Testis (tissue), 3 donors: ENCODE measurements around the gene GPR35. TPM values are rescaled to one million over a fixed set of nuclear protein-coding genes. Genes with fewer than 3 reads are reported as not detected.

Source experiments
- DNase-seq: peaks from one replicate; pipeline ENCODE4 v3.0.0-alpha.2; 2019
- H3K27ac ChIP-seq, 2 donors: fragments of 200-600 bp; sonication (generic); one replicate each; pipeline ENCODE4 v1.5.1; 2019
- H3K27me3 ChIP-seq: fragments of 200-600 bp; sonication (generic); one replicate; pipeline ENCODE4 v1.5.1; 2019
- H3K36me3 ChIP-seq: fragments of 200-600 bp; sonication (generic); one replicate; pipeline ENCODE4 v1.5.1; 2017; ENCODE audit warnings: low read depth; ENCODE audit errors: missing control alignments
- H3K4me1 ChIP-seq: fragments of 200-600 bp; sonication (generic); one replicate; pipeline ENCODE4 v1.5.1; 2019
- H3K4me3 ChIP-seq, 2 donors: fragments of 200-600 bp; sonication (generic); one replicate each; pipeline ENCODE4 v1.5.1; 2017 to 2019
- H3K9me3 ChIP-seq: fragments of 200-600 bp; sonication (generic); one replicate; pipeline ENCODE4 v1.5.1; 2017
- POLR2A ChIP-seq: fragments of 450-650 bp; IDR thresholded peaks from one replicate; pipeline ENCODE4 v1.6.1; 2017; ENCODE audit warnings: antibody characterized with exemption, mild to moderate bottlenecking, moderate library complexity
- WGBS, 2 donors: methylation state at CpG; one replicate each; pipeline ENCODE4 v1.1.5; 2018; 5-methylcytosine and 5-hydroxymethylcytosine counted together
- intact Hi-C: fragments of 100-400 bp; cut with DNase I; formaldehyde crosslinking; loops from one replicate; pipeline ENCODE4 v1.15.1; 2023; ENCODE audit warnings: low total_unique reads
- polyA plus RNA-seq: library from polyadenylated mRNA; stranded (reverse); fragments of 350-450 nt; fragmentation: Illumina TruSeq; extraction: RNeasy Lipid Tissue Mini Kit (QIAGEN cat#74804); gene quantifications from one replicate; pipeline ENCODE4 v1.2.3, GENCODE V29; 2014; ENCODE audit warnings: low read depth, low replicate concordance; ENCODE audit not compliant: insufficient read depth
- total RNA-seq, 2 donors: library from RNA; depleted of rRNA; stranded (reverse); fragments of >200 nt; gene quantifications; one replicate each; pipeline ENCODE4 v1.2.3, GENCODE V29; 2016
- TF ChIP-seq, protein P1 (sequence below), 3 experiments: fragments of 450-650 bp in 2 of 3; fragments of 200-600 bp in 1 of 3; sonication (generic) in 1 of 3; IDR thresholded peaks; one replicate each; pipeline ENCODE4 v1.5.1; 2016 to 2019; ENCODE audit warnings: antibody characterized with exemption in 3 of 3, mild to moderate bottlenecking in 2 of 3, moderate library complexity in 1 of 3

The GPR35 gene
- total and polyA plus RNA-seq, 3 donors from 2014 or later: 3.1 to 11.5 (median 9.5) TPM

DNA sequence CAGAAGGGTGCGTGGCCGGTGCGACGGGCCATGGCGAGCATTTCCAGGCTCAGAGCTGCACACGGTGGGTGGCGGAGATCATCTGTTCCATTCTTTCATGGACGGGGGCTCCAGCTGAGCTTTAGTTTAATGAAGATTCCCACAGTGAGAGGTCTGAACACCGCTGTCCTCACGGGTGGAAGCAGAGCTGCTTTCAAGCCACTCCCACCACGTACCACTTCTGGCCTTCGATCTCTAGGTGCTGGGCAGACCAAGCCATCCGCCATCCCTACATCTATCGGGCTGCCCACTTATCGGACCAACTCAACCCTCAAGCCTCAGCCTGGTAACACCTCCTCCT lies 18.5 kb downstream of the GPR35 start:
- DNase-seq: no peak
- H3K27me3 ChIP-seq: no peaks in the 10 kb centered on the region
- 91 to 92% methylated on average over 14 to 15 of the region's 15 CpGs for WGBS, 2 donors
- intact Hi-C loops: no loop called here
- H3K36me3 ChIP-seq: no peaks in the 10 kb centered on the region
- H3K4me3 ChIP-seq: no peak overlapping the region
- H3K9me3 ChIP-seq: no peaks in the 10 kb centered on the region
- peaks cover 3% of the 10 kb centered on the region for H3K4me1 ChIP-seq
- H3K27ac ChIP-seq: no peak overlapping the region
- TF ChIP-seq POLR2A: no peak
- TF ChIP-seq, protein P1, sequence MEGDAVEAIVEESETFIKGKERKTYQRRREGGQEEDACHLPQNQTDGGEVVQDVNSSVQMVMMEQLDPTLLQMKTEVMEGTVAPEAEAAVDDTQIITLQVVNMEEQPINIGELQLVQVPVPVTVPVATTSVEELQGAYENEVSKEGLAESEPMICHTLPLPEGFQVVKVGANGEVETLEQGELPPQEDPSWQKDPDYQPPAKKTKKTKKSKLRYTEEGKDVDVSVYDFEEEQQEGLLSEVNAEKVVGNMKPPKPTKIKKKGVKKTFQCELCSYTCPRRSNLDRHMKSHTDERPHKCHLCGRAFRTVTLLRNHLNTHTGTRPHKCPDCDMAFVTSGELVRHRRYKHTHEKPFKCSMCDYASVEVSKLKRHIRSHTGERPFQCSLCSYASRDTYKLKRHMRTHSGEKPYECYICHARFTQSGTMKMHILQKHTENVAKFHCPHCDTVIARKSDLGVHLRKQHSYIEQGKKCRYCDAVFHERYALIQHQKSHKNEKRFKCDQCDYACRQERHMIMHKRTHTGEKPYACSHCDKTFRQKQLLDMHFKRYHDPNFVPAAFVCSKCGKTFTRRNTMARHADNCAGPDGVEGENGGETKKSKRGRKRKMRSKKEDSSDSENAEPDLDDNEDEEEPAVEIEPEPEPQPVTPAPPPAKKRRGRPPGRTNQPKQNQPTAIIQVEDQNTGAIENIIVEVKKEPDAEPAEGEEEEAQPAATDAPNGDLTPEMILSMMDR (IDR thresholded peaks at IDR 0.05): no peak

DNA sequence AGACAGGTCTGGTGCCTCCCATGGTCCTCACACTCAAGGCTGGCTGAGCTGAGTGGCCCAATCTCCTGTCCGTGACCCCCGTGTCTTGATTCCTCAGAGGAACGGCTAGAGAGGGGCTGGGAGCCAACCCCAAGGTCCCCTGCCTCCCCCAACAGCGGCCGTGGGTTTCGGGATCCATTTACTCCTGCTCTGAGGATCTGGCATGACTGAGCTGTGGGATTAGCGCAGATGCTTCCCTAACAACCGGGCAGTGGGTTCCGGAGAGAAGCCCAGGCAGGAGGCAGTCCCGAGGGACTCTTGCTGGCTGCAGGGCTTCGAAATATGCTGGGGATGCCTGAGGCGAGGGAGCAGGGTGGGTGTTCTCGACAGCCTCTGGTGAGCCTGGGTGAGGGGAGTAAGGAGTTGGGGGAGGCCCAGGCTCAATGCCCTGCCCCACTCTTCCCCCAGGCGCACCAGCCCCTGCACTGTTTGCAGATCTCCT lies 18.9 kb downstream of the GPR35 start:
- no peak overlapping the region for H3K4me3 ChIP-seq
- intact Hi-C loops: no loop called here
- TF ChIP-seq, protein P1 (IDR thresholded peaks at IDR 0.05): no peak
- TF ChIP-seq POLR2A: no peak
- H3K27ac ChIP-seq: no peak overlapping the region
- 60 to 73% methylated on average over 4 to 14 of the region's 14 CpGs for WGBS, 2 donors
- no peak for DNase-seq
- peaks cover 1% of the 10 kb centered on the region for H3K4me1 ChIP-seq
- no peaks in the 10 kb centered on the region for H3K27me3 ChIP-seq
- H3K36me3 ChIP-seq: no peaks in the 10 kb centered on the region
- no peaks in the 10 kb centered on the region for H3K9me3 ChIP-seq

DNA sequence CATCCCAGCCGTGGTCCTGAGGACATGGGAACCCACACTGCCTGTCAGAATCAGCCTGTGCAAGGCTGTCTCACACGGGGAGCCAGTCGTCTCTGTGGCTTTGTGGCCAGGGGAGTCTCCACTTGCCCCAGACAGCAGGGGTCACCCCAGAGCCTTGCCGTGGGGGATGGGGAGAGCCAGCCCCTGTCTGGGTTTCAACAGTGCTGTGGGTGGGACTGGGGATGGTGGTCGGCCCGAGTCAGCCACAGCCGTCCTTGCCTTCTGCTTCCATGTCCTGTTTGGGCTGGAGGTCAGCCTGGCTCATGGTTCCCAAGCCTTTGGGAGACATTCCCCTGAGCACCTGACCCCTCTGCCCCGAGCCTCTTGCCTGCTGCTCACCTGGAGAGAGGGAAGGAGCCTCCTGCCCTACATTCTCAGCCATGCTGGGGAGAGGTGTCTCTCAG lies 19.6 kb downstream of the GPR35 start:
- Histone ChIP-seq H3K27ac (no peak overlapping the region), H3K4me3 (no peak overlapping the region), H3K4me1 (no peaks in the 10 kb centered on the region), H3K27me3 (no peaks in the 10 kb centered on the region), H3K9me3 (no peaks in the 10 kb centered on the region), H3K36me3 (no peaks in the 10 kb centered on the region)
- 74 to 81% methylated on average over 5 to 8 of the region's 8 CpGs for WGBS, 2 donors
- intact Hi-C loops: no loop called here
- no peak for DNase-seq
- no peak for TF ChIP-seq POLR2A
- TF ChIP-seq, protein P1 (IDR thresholded peaks at IDR 0.05): no peak

DNA sequence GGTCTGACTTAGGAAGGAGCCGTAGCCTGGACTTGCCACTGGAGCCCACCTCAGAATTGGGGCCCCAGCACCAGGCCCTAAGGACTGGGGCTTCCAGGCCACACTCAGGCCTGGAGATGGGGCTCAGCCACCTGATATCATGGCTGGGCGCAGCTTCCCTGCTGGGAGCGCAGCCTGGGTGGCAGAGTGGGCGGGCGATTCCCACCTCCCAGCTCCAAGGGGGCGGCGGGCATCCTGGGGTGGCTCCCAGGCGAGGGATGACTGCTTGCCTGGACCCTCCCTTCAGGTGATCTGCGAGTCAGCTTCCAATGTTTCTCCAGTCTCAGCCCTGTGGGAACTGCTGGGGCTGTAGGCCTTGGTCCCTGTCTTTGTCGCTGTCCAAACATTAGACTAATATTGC lies 20.1 kb downstream of the GPR35 start:
- Histone ChIP-seq H3K36me3 (no peaks in the 10 kb centered on the region), H3K9me3 (no peaks in the 10 kb centered on the region), H3K27me3 (no peaks in the 10 kb centered on the region), H3K4me3 (no peak overlapping the region), H3K4me1 (no peaks in the 10 kb centered on the region), H3K27ac (no peak overlapping the region)
- 92 to 97% methylated on average over 2 to 10 of the region's 10 CpGs for WGBS, 2 donors
- DNase-seq: no peak
- TF ChIP-seq, protein P1 (IDR thresholded peaks at IDR 0.05): no peak
- TF ChIP-seq POLR2A: no peak
- intact Hi-C loops: no loop called here

DNA sequence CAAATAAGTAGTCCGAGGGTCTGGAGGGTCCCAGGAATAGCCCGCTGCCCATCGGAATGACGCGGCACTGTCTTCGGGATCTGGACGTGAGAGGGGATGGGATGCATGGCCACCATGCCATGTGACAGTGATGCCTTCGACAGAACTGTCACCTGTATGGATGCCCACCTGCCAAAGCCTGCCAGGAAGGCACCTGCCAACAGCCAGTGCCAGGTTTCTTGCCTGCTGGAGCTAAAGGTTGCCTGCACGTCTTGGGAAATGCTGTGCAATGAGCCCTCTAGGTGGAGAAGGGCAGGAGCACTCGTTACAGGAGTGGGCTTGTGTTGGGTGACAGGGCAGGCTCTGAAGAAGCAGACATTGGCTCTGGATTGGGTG lies 20.5 kb downstream of the GPR35 start:
- H3K4me1 ChIP-seq: no peaks in the 10 kb centered on the region
- 89 to 97% methylated on average over 10 of the region's 10 CpGs for WGBS, 2 donors
- H3K36me3 ChIP-seq: no peaks in the 10 kb centered on the region
- no peaks in the 10 kb centered on the region for H3K27me3 ChIP-seq
- no peaks in the 10 kb centered on the region for H3K9me3 ChIP-seq
- intact Hi-C loops: no loop called here
- no peak for DNase-seq
- H3K27ac ChIP-seq: no peak overlapping the region
- TF ChIP-seq POLR2A: no peak
- TF ChIP-seq, protein P1 (IDR thresholded peaks at IDR 0.05): no peak
- no peak overlapping the region for H3K4me3 ChIP-seq
